ENCODE results near the gene ELF3. TPM values are rescaled to one million over a fixed set of nuclear protein-coding genes. Genes with fewer than 3 reads are reported as not detected.
"Not testable (repeated sequence)": the region's sequence is repeated elsewhere in the genome, so short reads cannot be mapped to it uniquely, and the experiment has no call there.

The ELF3 gene
- 0.14 and 0.68 TPM in 2 replicates for total RNA-seq

GRCh38 chr1:202010180-202011015 is at the start of gene ELF3:
Gene ELF3 (plus strand): TSS chr1:202010587. CDS start chr1:202011137, 550 bp downstream.
- H3K36me3 Mint-ChIP-seq (ENCODE audit: low read depth): peaks cover 7% of the 10 kb centered on the region
- no peak within 1 kb of the TSS for H3K4me3 Mint-ChIP-seq
- H3K9me3 Mint-ChIP-seq: no peaks in the 10 kb centered on the region
- H3K27me3 Mint-ChIP-seq: no peaks in the 10 kb centered on the region
- no peak within 1 kb of the TSS for H3K27ac Mint-ChIP-seq
- H3K4me1 Mint-ChIP-seq: peaks cover 2% of the 10 kb centered on the region
- no peak for DNase-seq
- intact Hi-C loops (cut with micrococcal nuclease): no loop called here

DNA sequence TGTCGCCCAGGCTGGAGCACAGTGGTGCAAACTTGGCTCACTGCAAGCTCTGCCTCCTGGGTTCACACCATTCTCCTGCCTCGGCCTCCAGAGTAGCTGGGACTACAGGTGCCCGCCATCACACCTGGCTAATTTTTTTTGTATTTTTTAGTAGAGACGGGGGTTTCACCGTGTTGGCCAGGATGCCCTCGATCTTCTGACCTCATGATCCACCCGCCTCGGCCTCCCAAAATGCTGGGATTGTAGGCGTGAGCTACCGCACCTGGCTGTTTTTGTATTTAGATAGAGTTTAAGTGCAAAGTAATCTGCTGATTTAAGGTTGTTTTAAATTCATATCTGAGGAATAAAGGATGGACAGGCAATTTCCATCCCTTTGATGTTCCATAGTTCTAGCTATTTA is 48.0 kb upstream of the ELF3 start:
- H3K36me3 Mint-ChIP-seq (ENCODE audit: low read depth): peaks cover 57% of the 10 kb centered on the region
- H3K27me3 Mint-ChIP-seq, H3K9me3 Mint-ChIP-seq: not testable (repeated sequence)

DNA sequence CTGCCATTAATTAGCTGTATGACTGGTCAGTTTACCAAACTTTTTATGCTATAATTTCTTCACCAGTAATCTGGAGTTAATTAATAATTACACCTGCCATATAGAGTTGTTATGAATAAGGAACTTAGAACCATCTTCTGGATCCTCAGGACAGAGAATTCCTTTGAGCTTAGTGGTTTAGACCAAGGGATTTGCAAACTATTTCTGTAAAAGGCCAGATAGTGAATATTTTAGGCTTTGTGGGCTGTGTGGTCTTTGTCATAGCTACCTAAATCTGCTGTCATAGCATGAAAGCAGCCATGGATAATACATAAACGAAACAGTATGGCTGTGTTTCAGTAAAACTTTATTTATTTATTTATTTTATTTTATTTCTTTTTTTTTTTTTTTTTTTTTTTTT is 46.1 kb upstream of the ELF3 start:
- H3K4me1 Mint-ChIP-seq: peaks cover 4% of the 10 kb centered on the region
- H3K4me3 Mint-ChIP-seq: no peak overlapping the region
- DNase-seq: no peak
- H3K27ac Mint-ChIP-seq: no peak overlapping the region
- peaks cover 56% of the 10 kb centered on the region for H3K36me3 Mint-ChIP-seq (ENCODE audit: low read depth)
- intact Hi-C loops (cut with micrococcal nuclease): no loop called here
- H3K9me3 Mint-ChIP-seq: no peaks in the 10 kb centered on the region
- no peaks in the 10 kb centered on the region for H3K27me3 Mint-ChIP-seq

More for the DNA sequence above, 48.0 kb upstream of the ELF3 start:
- DNase-seq; H3K27ac Mint-ChIP-seq; H3K4me3 Mint-ChIP-seq; intact Hi-C loops (cut with micrococcal nuclease); H3K4me1 Mint-ChIP-seq: not testable (repeated sequence)

- peaks cover 4% of the 10 kb centered on the region for H3K4me1 Mint-ChIP-seq
- H3K27me3 Mint-ChIP-seq: no peaks in the 10 kb centered on the region
- H3K4me3 Mint-ChIP-seq: no peak overlapping the region
- DNase-seq: no peak
- H3K9me3 Mint-ChIP-seq: no peaks in the 10 kb centered on the region
- peaks cover 63% of the 10 kb centered on the region for H3K36me3 Mint-ChIP-seq (ENCODE audit: low read depth)
- intact Hi-C loops (cut with micrococcal nuclease): no loop called here
- H3K27ac Mint-ChIP-seq: no peak overlapping the region
Observed at GRCh38 chr1:201966171-201966570, 44.2 kb upstream of the ELF3 start.

- no peaks in the 10 kb centered on the region for H3K27me3 Mint-ChIP-seq
- H3K27ac Mint-ChIP-seq: no peak overlapping the region
- no peaks in the 10 kb centered on the region for H3K9me3 Mint-ChIP-seq
- intact Hi-C loops (cut with micrococcal nuclease): no loop called here
- peaks cover 3% of the 10 kb centered on the region for H3K4me1 Mint-ChIP-seq
- DNase-seq: no peak
- H3K36me3 Mint-ChIP-seq (ENCODE audit: low read depth): peaks cover 51% of the 10 kb centered on the region
- H3K4me3 Mint-ChIP-seq: no peak overlapping the region
Observed at GRCh38 chr1:201968202-201968925, 42.0 kb upstream of the ELF3 start.

- intact Hi-C loops (cut with micrococcal nuclease): no loop called here
- H3K9me3 Mint-ChIP-seq: no peaks in the 10 kb centered on the region
- H3K4me3 Mint-ChIP-seq: no peak overlapping the region
- H3K27ac Mint-ChIP-seq: no peak overlapping the region
- H3K27me3 Mint-ChIP-seq: peaks cover 12% of the 10 kb centered on the region
- peaks cover 3% of the 10 kb centered on the region for H3K4me1 Mint-ChIP-seq
- DNase-seq: no peak
- peaks cover 40% of the 10 kb centered on the region for H3K36me3 Mint-ChIP-seq (ENCODE audit: low read depth)
Observed at GRCh38 chr1:201970334-201971159, 39.8 kb upstream of the ELF3 start.

DNA sequence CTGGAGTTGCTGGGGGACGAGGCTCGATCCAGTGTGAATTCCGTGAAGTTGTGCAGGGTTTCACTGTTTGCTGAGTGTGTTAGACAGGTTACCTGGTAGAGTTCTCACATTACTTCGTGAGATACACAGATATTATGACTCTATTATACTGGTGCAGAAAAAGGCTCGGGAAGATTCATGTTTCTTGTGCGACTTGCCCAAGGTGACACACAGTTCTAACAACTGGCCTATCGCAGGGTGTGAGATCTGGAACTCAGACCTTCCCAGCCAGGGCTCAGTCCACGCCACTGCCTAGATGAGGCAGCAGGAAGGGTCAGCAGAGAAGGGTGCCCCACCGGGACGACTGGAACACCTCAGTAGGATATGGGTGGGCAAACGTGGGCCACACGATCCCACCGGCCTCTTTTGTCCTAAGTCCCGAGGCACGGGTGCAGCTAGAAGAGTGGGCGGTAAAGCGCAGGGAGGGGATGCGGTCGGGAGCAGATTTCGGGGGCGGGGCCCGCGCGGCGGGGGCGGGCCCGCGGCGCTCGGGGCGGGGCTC is 28.2 kb upstream of the ELF3 start:
- Mint-ChIP-seq H3K36me3 (ENCODE audit: low read depth) (peaks cover 2% of the 10 kb centered on the region), H3K4me3 (peak overlapping the region; percentile 93), H3K4me1 (peaks cover 22% of the 10 kb centered on the region), H3K27ac (peak overlapping the region; percentile 85), H3K9me3 (no peaks in the 10 kb centered on the region), H3K27me3 (peaks cover 12% of the 10 kb centered on the region)
- DNase-seq: no peak
- intact Hi-C loops (cut with micrococcal nuclease): loop anchor here (1.0 kb wide), 1 partner anchor 27 kb away; the partner anchor contains the start of gene TIMM17A

DNA sequence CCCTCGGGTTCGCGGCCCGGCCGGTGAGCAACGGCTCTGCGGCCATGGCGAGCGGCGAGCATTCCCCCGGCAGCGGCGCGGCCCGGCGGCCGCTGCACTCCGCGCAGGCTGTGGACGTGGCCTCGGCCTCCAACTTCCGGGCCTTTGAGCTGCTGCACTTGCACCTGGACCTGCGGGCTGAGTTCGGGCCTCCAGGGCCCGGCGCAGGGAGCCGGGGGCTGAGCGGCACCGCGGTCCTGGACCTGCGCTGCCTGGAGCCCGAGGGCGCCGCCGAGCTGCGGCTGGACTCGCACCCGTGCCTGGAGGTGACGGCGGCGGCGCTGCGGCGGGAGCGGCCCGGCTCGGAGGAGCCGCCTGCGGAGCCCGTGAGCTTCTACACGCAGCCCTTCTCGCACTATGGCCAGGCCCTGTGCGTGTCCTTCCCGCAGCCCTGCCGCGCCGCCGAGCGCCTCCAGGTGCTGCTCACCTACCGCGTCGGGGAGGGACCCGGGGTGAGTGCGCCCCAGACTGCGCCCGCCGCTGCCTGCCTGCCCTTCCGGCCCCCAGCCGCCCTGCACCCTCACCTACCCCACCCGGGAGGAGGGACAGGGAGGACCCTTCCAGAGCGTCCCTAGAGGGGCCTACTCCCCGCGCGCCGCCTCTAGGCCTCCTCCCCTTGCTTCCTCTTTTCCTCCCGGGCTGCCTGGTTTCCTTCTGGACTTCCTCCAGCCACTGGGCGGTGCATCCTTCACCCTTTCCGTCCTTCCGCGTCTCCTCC is 27.6 kb upstream of the ELF3 start, which contains the start of gene RNPEP:
Gene RNPEP (plus strand): TSS at position 26 of the 757 bp plus-strand sequence. CDS start 19 bp downstream, at position 45.
- Mint-ChIP-seq H3K4me3 (peak within 1 kb of the TSS; percentile 93), H3K9me3 (no peaks in the 10 kb centered on the region), H3K27ac (peak within 1 kb of the TSS; percentile 85), H3K36me3 (ENCODE audit: low read depth) (peaks cover 2% of the 10 kb centered on the region), H3K27me3 (peaks cover 12% of the 10 kb centered on the region), H3K4me1 (peaks cover 22% of the 10 kb centered on the region)
- intact Hi-C loops (cut with micrococcal nuclease): loop anchor here (1.0 kb wide), 1 partner anchor 28 kb away; the partner anchor contains the start of gene TIMM17A
- peak; percentile 89 for DNase-seq

- Mint-ChIP-seq H3K4me1 (peaks cover 22% of the 10 kb centered on the region), H3K27ac (peak overlapping the region; percentile 75), H3K4me3 (peak overlapping the region; percentile 93), H3K27me3 (peaks cover 11% of the 10 kb centered on the region), H3K9me3 (no peaks in the 10 kb centered on the region), H3K36me3 (ENCODE audit: low read depth) (peaks cover 2% of the 10 kb centered on the region)
- no peak for DNase-seq
- intact Hi-C loops (cut with micrococcal nuclease): no loop called here
Observed at GRCh38 chr1:201983380-201983805, 27.0 kb upstream of the ELF3 start.

- no peak for DNase-seq
- H3K9me3 Mint-ChIP-seq: no peaks in the 10 kb centered on the region
- H3K27ac Mint-ChIP-seq: no peak overlapping the region
- peaks cover 22% of the 10 kb centered on the region for H3K4me1 Mint-ChIP-seq
- peaks cover 7% of the 10 kb centered on the region for H3K27me3 Mint-ChIP-seq
- peak overlapping the region; percentile 28 for H3K4me3 Mint-ChIP-seq
- H3K36me3 Mint-ChIP-seq (ENCODE audit: low read depth): peaks cover 2% of the 10 kb centered on the region
- intact Hi-C loops (cut with micrococcal nuclease): no loop called here
Observed at GRCh38 chr1:201984446-201984845, 25.9 kb upstream of the ELF3 start.

DNA sequence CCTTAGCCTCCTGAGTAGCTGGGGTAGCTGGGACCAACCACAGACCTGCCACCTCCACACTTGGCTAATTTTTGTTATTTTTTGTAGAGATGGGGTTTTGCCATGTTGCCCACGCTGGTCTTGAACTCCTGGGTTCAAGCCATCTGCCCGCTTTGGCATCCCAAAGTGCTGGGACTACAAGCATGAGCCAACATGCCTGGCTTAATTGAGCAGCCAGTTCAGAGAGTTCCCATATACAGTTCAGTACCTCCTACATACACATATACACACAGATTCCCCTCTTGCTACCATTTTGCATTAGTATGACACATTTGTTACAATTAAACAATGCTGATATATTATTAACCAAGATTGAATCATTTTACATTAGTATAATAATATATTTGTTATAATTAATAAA is 25.0 kb upstream of the ELF3 start:
- H3K4me3 Mint-ChIP-seq: no peak overlapping the region
- intact Hi-C loops (cut with micrococcal nuclease): no loop called here
- H3K27ac Mint-ChIP-seq: no peak overlapping the region
- no peak for DNase-seq
- H3K36me3 Mint-ChIP-seq (ENCODE audit: low read depth): peaks cover 10% of the 10 kb centered on the region
- H3K4me1 Mint-ChIP-seq: peaks cover 22% of the 10 kb centered on the region
- no peaks in the 10 kb centered on the region for H3K9me3 Mint-ChIP-seq
- H3K27me3 Mint-ChIP-seq: peaks cover 3% of the 10 kb centered on the region

DNA sequence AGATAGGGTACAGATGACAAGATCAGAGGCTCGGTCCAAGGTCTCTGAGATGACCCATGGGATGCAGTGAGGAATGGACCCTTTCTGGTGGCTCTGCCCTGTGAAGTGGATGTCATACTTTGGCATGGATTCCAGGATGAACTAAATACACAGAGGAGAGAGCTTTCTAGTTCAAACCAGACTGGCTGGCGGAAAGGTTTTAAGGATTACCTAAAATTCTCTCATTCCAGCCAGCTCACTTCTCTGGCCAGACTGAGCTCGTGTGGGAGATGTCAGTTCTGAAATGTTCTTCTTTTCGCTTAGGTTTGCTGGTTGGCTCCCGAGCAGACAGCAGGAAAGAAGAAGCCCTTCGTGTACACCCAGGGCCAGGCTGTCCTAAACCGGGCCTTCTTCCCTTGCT is 21.8 kb upstream of the ELF3 start:
- Mint-ChIP-seq H3K4me3 (no peak overlapping the region), H3K27me3 (no peaks in the 10 kb centered on the region), H3K27ac (no peak overlapping the region), H3K4me1 (peaks cover 11% of the 10 kb centered on the region), H3K36me3 (ENCODE audit: low read depth) (peaks cover 25% of the 10 kb centered on the region), H3K9me3 (no peaks in the 10 kb centered on the region)
- intact Hi-C loops (cut with micrococcal nuclease): no loop called here
- no peak for DNase-seq
